ENCODE results near the gene SLC10A7.
A peak's percentile ranks its signal among the peaks of the same experiment; 100 is the strongest.

Gene SLC10A7

GRCh38 chr4:146343776-146344175 is 178.0 kb downstream of the SLC10A7 start:
- no peak for DNase-seq

GRCh38 chr4:146343199-146343598 is 178.5 kb downstream of the SLC10A7 start:
- DNase-seq, result no peak

- DNase-seq, result peak; percentile 4
Measured at GRCh38 chr4:146342600-146343192, 179.0 kb downstream of the SLC10A7 start.

- DNase-seq, result no peak
Measured at GRCh38 chr4:146340798-146341197, 180.9 kb downstream of the SLC10A7 start.

- no peak for DNase-seq
Measured at GRCh38 chr4:146338512-146338911, 183.2 kb downstream of the SLC10A7 start.

GRCh38 chr4:146336410-146336807 is 185.3 kb downstream of the SLC10A7 start:
- no peak for DNase-seq

GRCh38 chr4:146335763-146336409 is 185.9 kb downstream of the SLC10A7 start:
- DNase-seq, result no peak

GRCh38 chr4:146334862-146335449 is 186.8 kb downstream of the SLC10A7 start:
- no peak for DNase-seq

GRCh38 chr4:146333895-146334262 is 187.9 kb downstream of the SLC10A7 start:
- no peak for DNase-seq

- no peak for DNase-seq
Measured at GRCh38 chr4:146333187-146333894, 188.4 kb downstream of the SLC10A7 start.

- no peak for DNase-seq
Measured at GRCh38 chr4:146330392-146330791, 191.3 kb downstream of the SLC10A7 start.

- DNase-seq, result no peak
Measured at GRCh38 chr4:146329050-146329716, 192.6 kb downstream of the SLC10A7 start.

GRCh38 chr4:146327859-146328650 is 193.7 kb downstream of the SLC10A7 start:
- no peak for DNase-seq

GRCh38 chr4:146318894-146319293 is 202.8 kb downstream of the SLC10A7 start:
- DNase-seq, result no peak

GRCh38 chr4:146317783-146318182 is 204.0 kb downstream of the SLC10A7 start:
- no peak for DNase-seq

GRCh38 chr4:146315184-146315583 is 206.6 kb downstream of the SLC10A7 start:
- no peak for DNase-seq

GRCh38 chr4:146311238-146311970 is 210.3 kb downstream of the SLC10A7 start:
- no peak for DNase-seq

- no peak for DNase-seq
Measured at GRCh38 chr4:146310319-146311021, 211.3 kb downstream of the SLC10A7 start.

GRCh38 chr4:146308951-146309350 is 212.8 kb downstream of the SLC10A7 start:
- DNase-seq, result no peak

- no peak for DNase-seq
Measured at GRCh38 chr4:146302822-146303221, 218.9 kb downstream of the SLC10A7 start.

GRCh38 chr4:146299607-146300006 is 222.1 kb downstream of the SLC10A7 start:
- no peak for DNase-seq
